ENCODE data around the gene NTM. TPM values are rescaled to one million over a fixed set of nuclear protein-coding genes. Genes with fewer than 3 reads are reported as not detected.
"Not testable (repeated sequence)": the region's sequence is repeated elsewhere in the genome, so short reads cannot be mapped to it uniquely, and the experiment has no call there.

NTM gene
- total RNA-seq, 6 donors from 2014 or later: 4.1 to 151 (median 115) TPM

DNA sequence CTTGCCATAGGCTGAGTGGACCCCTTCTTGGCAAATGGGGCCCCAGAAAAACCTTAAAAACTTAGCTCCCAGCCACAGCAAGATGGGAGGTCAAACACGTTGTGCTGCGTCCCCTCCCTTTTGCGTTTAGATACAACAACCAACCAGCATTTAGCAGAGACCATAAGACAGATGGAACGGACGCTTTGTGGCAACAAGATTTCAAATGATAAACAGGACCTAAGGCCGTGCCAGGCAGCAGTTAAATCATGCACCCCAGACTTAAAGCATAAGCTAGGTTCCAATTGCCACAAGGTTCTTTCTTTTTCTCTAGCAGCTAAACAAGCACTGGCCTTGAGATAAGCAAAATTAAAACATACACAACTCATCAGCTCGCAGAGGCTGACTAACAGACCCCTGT lies 39.4 kb upstream of the NTM start:
- no peak for TF ChIP-seq POLR2AphosphoS5 (IDR thresholded peaks at IDR 0.05)
- no peak for TF ChIP-seq POLR2A (IDR thresholded peaks at IDR 0.05)
- TF ChIP-seq, protein P1, sequence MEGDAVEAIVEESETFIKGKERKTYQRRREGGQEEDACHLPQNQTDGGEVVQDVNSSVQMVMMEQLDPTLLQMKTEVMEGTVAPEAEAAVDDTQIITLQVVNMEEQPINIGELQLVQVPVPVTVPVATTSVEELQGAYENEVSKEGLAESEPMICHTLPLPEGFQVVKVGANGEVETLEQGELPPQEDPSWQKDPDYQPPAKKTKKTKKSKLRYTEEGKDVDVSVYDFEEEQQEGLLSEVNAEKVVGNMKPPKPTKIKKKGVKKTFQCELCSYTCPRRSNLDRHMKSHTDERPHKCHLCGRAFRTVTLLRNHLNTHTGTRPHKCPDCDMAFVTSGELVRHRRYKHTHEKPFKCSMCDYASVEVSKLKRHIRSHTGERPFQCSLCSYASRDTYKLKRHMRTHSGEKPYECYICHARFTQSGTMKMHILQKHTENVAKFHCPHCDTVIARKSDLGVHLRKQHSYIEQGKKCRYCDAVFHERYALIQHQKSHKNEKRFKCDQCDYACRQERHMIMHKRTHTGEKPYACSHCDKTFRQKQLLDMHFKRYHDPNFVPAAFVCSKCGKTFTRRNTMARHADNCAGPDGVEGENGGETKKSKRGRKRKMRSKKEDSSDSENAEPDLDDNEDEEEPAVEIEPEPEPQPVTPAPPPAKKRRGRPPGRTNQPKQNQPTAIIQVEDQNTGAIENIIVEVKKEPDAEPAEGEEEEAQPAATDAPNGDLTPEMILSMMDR (IDR thresholded peaks at IDR 0.05): no peak
- TF ChIP-seq EP300 (IDR thresholded peaks at IDR 0.05): no peak
- Histone ChIP-seq H3K4me3 (no peak overlapping the region), H3K9me3 (no peaks in the 10 kb centered on the region), H3K27ac (no peak overlapping the region), H3K4me1 (no peaks in the 10 kb centered on the region), H3K36me3 (no peaks in the 10 kb centered on the region), H3K27me3 (no peaks in the 10 kb centered on the region)
- ATAC-seq (ENCODE audit: low FRiP score in 2 of 2) (no peak), DNase-seq (no peak)
- 53 to 67% methylated on average over 7 of the region's 7 CpGs for WGBS, 2 donors

DNA sequence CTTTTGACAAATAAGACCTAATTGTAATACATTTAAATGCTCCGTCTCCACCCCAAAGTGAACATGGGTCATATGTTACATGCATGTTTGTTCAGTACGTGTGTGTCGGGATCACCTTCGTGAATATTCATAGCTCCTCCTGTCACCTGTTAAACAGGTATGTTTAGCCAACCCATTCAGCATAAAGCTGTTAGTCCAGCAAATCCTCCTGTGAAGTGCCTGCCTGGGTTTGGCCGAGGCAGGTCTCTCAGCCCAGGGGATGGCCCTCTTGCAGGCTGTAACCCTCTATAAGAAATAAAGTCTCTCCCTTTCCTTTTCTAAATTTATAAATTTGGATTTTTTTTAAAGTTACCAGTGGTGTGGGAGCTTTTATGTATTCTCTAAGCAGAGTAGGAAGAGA lies 38.9 kb upstream of the NTM start:
- ATAC-seq (ENCODE audit: low FRiP score in 2 of 2) (no peak), DNase-seq (no peak)
- WGBS, 2 donors: 47 to 56% methylated on average over 5 of the region's 5 CpGs
- Histone ChIP-seq H3K9me3 (no peaks in the 10 kb centered on the region), H3K36me3 (no peaks in the 10 kb centered on the region), H3K27me3 (no peaks in the 10 kb centered on the region), H3K4me3 (no peak overlapping the region), H3K4me1 (no peaks in the 10 kb centered on the region), H3K27ac (no peak overlapping the region)
- no peak for TF ChIP-seq EP300 (IDR thresholded peaks at IDR 0.05)
- TF ChIP-seq, protein P1 (IDR thresholded peaks at IDR 0.05): no peak
- TF ChIP-seq POLR2A (IDR thresholded peaks at IDR 0.05): no peak
- no peak for TF ChIP-seq POLR2AphosphoS5 (IDR thresholded peaks at IDR 0.05)

DNA sequence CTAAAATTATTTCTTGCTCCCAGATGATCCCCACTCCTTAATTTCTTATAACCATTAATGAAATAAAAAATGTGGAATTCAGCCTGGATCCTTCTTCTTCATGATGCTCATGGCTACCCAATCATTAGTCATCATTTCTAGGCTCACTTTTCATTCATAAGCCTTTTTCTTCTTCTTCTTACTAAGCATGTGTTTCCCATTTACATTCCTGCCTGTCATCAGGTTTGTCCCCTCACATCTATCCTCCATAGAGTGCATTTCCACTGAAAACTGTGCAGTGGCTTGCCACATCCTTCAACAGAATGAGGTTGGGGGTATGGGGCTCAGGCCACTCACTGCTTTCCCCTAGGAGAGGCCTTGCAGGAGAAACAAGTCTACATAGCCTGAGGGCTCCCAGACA lies 35.8 kb upstream of the NTM start:
- H3K36me3 ChIP-seq: no peaks in the 10 kb centered on the region
- DNase-seq: no peak
- H3K4me3 ChIP-seq: no peak overlapping the region
- H3K27me3 ChIP-seq: no peaks in the 10 kb centered on the region
- TF ChIP-seq, protein P1 (IDR thresholded peaks at IDR 0.05): no peak
- TF ChIP-seq POLR2A (IDR thresholded peaks at IDR 0.05) (no peak), EP300 (IDR thresholded peaks at IDR 0.05) (no peak), POLR2AphosphoS5 (IDR thresholded peaks at IDR 0.05) (no peak)
- H3K9me3 ChIP-seq: no peaks in the 10 kb centered on the region
- no peaks in the 10 kb centered on the region for H3K4me1 ChIP-seq
- H3K27ac ChIP-seq: no peak overlapping the region
- no peak for ATAC-seq (ENCODE audit: low FRiP score in 2 of 2)

DNA sequence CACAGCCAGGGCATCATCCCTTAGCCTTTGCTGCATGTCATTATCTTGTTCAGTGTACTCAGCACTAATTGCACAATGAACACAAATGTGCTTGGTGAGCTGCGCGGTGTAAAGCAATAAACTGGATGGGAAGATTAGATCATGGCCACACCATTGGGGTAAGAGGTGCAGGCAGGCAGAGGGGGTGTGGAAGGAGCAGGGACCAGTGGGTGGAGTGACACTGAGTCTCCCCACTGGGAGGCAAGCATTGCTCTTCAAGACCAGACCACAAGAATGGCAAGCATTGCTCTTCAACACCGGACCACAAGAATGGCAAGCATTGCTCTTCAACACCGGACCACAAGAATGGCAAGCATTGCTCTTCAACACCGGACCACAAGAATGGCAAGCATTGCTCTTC lies 28.5 kb upstream of the NTM start:
- not testable (repeated sequence) for ATAC-seq (ENCODE audit: low FRiP score in 2 of 2); H3K36me3 ChIP-seq; H3K9me3 ChIP-seq; H3K4me3 ChIP-seq; H3K27me3 ChIP-seq; H3K4me1 ChIP-seq
- peak overlapping the region in 1 of 4 donors; percentile 56 for H3K27ac ChIP-seq
- WGBS, 2 donors: 67 to 78% methylated on average over 2 to 3 of the region's 5 CpGs
- peak in 1 of 2 donors; percentile 34 for DNase-seq

DNA sequence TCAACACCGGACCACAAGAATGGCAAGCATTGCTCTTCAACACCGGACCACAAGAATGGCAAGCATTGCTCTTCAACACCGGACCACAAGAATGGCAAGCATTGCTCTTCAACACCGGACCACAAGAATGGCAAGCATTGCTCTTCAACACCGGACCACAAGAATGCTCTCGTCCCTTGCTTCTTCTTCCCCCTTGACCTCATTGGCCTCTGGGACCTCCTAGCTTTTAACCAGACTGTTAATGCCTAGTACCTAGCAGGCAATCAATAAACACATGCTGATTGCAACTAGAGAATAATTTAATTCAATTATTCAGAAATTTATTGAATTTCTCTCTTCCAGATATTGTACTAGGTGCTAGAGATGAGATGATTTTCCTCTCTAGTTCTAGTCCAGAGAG lies 28.0 kb upstream of the NTM start:
- not testable (repeated sequence) for DNase-seq; H3K27me3 ChIP-seq; H3K27ac ChIP-seq; H3K4me3 ChIP-seq; H3K4me1 ChIP-seq; H3K36me3 ChIP-seq; ATAC-seq (ENCODE audit: low FRiP score in 2 of 2); H3K9me3 ChIP-seq
- 79 to 89% methylated on average over 4 of the region's 6 CpGs for WGBS, 2 donors

DNA sequence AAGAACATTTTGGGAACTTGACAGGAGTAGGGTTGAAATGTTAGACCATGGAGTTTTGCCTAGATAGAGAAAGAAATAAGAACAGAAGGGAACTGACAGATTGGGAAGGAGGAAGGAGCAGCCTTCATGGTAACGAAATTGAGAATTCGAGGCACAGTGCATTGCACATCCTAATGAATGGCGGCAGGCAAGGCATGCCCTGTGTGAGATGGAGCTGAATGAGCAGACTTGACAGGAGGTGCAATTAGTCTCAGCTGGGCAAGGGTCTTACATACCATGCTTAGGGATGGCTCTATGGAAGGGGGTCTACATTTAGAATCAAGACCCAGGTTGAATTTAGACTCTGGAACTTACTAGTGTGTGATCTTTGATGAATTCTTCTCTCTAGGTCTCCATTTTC lies 25.0 kb upstream of the NTM start:
- H3K9me3 ChIP-seq: no peaks in the 10 kb centered on the region
- H3K27ac ChIP-seq: no peak overlapping the region
- WGBS, 2 donors: 89 to 93% methylated on average over 3 of the region's 3 CpGs
- no peak for DNase-seq
- no peaks in the 10 kb centered on the region for H3K27me3 ChIP-seq
- H3K4me3 ChIP-seq: no peak overlapping the region
- ATAC-seq (ENCODE audit: low FRiP score in 2 of 2): no peak
- H3K4me1 ChIP-seq: no peaks in the 10 kb centered on the region
- no peaks in the 10 kb centered on the region for H3K36me3 ChIP-seq
- TF ChIP-seq POLR2AphosphoS5 (IDR thresholded peaks at IDR 0.05) (no peak), EP300 (IDR thresholded peaks at IDR 0.05) (no peak), POLR2A (IDR thresholded peaks at IDR 0.05) (no peak)
- TF ChIP-seq, protein P1 (IDR thresholded peaks at IDR 0.05): no peak
